ENCODE measurements around the gene CDK13.
"Not testable (repeated sequence)": the region's sequence is repeated elsewhere in the genome, so short reads cannot be mapped to it uniquely, and the experiment has no call there.

Gene CDK13

GRCh38 chr7:40147371-40148246 lies 197.6 kb downstream of the CDK13 start:
- TF ChIP-seq REST (IDR thresholded peaks at IDR 0.05; ENCODE audit: insufficient replicate concordance, low read depth) (no peak), CTCF (IDR thresholded peaks at IDR 0.05; ENCODE audit: insufficient read depth, low read length) (no peak), SPI1 (IDR thresholded peaks at IDR 0.05; ENCODE audit: borderline replicate concordance, low read depth) (no peak), GABPA (IDR thresholded peaks at IDR 0.05; ENCODE audit: low read depth) (no peak), POLR2AphosphoS5 (IDR thresholded peaks at IDR 0.05; ENCODE audit: low read depth) (no peak)
- no peak for DNase-seq (ENCODE audit: low read depth in 1 of 2, low spot score in 1 of 2)
- Histone ChIP-seq H3K27ac (replicated peaks) (no peak overlapping the region), H3K27me3 (ENCODE audit: insufficient read depth, poor library complexity, severe bottlenecking) (no peaks in the 10 kb centered on the region), H3K4me3 (replicated peaks; ENCODE audit: insufficient read depth, low read length) (no peak overlapping the region)

GRCh38 chr7:40148247-40148580 lies 198.2 kb downstream of the CDK13 start:
- not testable (repeated sequence) for DNase-seq (ENCODE audit: low read depth in 1 of 2, low spot score in 1 of 2); H3K4me3 ChIP-seq (replicated peaks; ENCODE audit: insufficient read depth, low read length)

GRCh38 chr7:40148671-40149070 lies 198.6 kb downstream of the CDK13 start:
- TF ChIP-seq GABPA (IDR thresholded peaks at IDR 0.05; ENCODE audit: low read depth) (no peak), CTCF (IDR thresholded peaks at IDR 0.05; ENCODE audit: insufficient read depth, low read length) (no peak), REST (IDR thresholded peaks at IDR 0.05; ENCODE audit: insufficient replicate concordance, low read depth) (no peak), SPI1 (IDR thresholded peaks at IDR 0.05; ENCODE audit: borderline replicate concordance, low read depth) (no peak), POLR2AphosphoS5 (IDR thresholded peaks at IDR 0.05; ENCODE audit: low read depth) (no peak)
- DNase-seq (ENCODE audit: low read depth in 1 of 2, low spot score in 1 of 2) = no peak
- Histone ChIP-seq H3K4me3 (replicated peaks; ENCODE audit: insufficient read depth, low read length) (no peak overlapping the region), H3K27me3 (ENCODE audit: insufficient read depth, poor library complexity, severe bottlenecking) (no peaks in the 10 kb centered on the region), H3K27ac (replicated peaks) (no peak overlapping the region)

More at GRCh38 chr7:40148247-40148580, 198.2 kb downstream of the CDK13 start:
- H3K27ac ChIP-seq (replicated peaks); H3K27me3 ChIP-seq (ENCODE audit: insufficient read depth, poor library complexity, severe bottlenecking): not testable (repeated sequence)

All from HL-60 (cell line).